Measurements from ENCODE around the gene GFY.
"Not testable (repeated sequence)": the region's sequence is repeated elsewhere in the genome, so short reads cannot be mapped to it uniquely, and the experiment has no call there.

Gene GFY

GRCh38 chr19:49470615-49470978 lies 45.4 kb downstream of the GFY start:
- no peak for DNase-seq

- no peak for DNase-seq
Observed at GRCh38 chr19:49472936-49473335, 47.7 kb downstream of the GFY start.

GRCh38 chr19:49473501-49473867 lies 48.3 kb downstream of the GFY start:
- not testable (repeated sequence) for DNase-seq

GRCh38 chr19:49473868-49474541 lies 48.8 kb downstream of the GFY start, which contains the start of gene FLT3LG:
FLT3LG (plus strand) TSS chr19:49474215; CDS start chr19:49474640, 425 bp downstream.
- DNase-seq, result peak; percentile 92

GRCh38 chr19:49474542-49474924 lies 49.3 kb downstream of the GFY start:
- DNase-seq, result no peak

GRCh38 chr19:49475191-49475917 lies 50.2 kb downstream of the GFY start:
- peak; percentile 24 for DNase-seq

GRCh38 chr19:49475995-49476880 lies 51.0 kb downstream of the GFY start:
- peak; percentile 81 for DNase-seq
